Heart left ventricle (tissue), 16 donors: ENCODE measurements around the gene RELB. TPM values are rescaled to one million over a fixed set of nuclear protein-coding genes. Genes with fewer than 3 reads are reported as not detected.
A peak's percentile ranks its signal among the peaks of the same experiment; 100 is the strongest.

Experiments
- ATAC-seq, 4 donors: fragments of 200-7000 bp; cut with Tn5 transposase; one replicate each; pipeline ENCODE4 v1.9.1; 2020 to 2022; ENCODE audit warnings: moderate library complexity in 4 of 4, mild to moderate bottlenecking in 3 of 4, moderate number of reproducible peaks in 1 of 4
- DNase-seq, 5 donors: peaks; one replicate each; pipeline ENCODE4 v3.0.0-alpha.2; 2020
- H3K27ac ChIP-seq, 12 donors: fragments of 200-600 bp; sonication (generic) in 4 of 12; one replicate each; pipeline versions ENCODE4 v1.5.0 to v1.8.0; 2016 to 2022; ENCODE audit warnings: mild to moderate bottlenecking in 2 of 12
- H3K27me3 ChIP-seq, 9 donors: fragments of 200-600 bp; sonication (generic) in 2 of 9; one replicate each; pipeline versions ENCODE4 v1.5.1 to v1.8.0; 2016 to 2022; ENCODE audit warnings: mild to moderate bottlenecking in 3 of 9
- H3K36me3 ChIP-seq, 9 donors: fragments of 200-600 bp; sonication (generic) in 2 of 9; one replicate each; pipeline versions ENCODE4 v1.5.0 to v1.8.0; 2018 to 2022; ENCODE audit warnings: mild to moderate bottlenecking in 2 of 9
- H3K4me1 ChIP-seq, 12 donors: fragments of 200-600 bp; sonication (generic) in 4 of 12; one replicate each; pipeline versions ENCODE4 v1.5.0 to v1.8.0; 2016 to 2022; ENCODE audit warnings: mild to moderate bottlenecking in 3 of 12
- H3K4me3 ChIP-seq, 12 donors: fragments of 200-600 bp; sonication (generic) in 4 of 12; one replicate each; pipeline versions ENCODE4 v1.5.0 to v1.8.0; 2017 to 2022; ENCODE audit warnings: mild to moderate bottlenecking in 9 of 12, moderate library complexity in 4 of 12
- H3K9me3 ChIP-seq, 12 donors: fragments of 200-600 bp; sonication (generic) in 4 of 12; one replicate each; pipeline versions ENCODE4 v1.5.0 to v1.8.0; 2016 to 2022; ENCODE audit warnings: mild to moderate bottlenecking in 1 of 12
- CTCF ChIP-seq, 12 donors: fragments of 200-600 bp; sonication (generic) in 4 of 12; IDR thresholded peaks; one replicate each; pipeline versions ENCODE4 v1.5.0 to v1.8.0; 2018 to 2022; ENCODE audit warnings: antibody characterized with exemption in 12 of 12, mild to moderate bottlenecking in 5 of 12
- POLR2A ChIP-seq, 2 donors: fragments of 450-650 bp; IDR thresholded peaks; one replicate each; pipeline ENCODE4 v1.6.1; 2017; ENCODE audit warnings: antibody characterized with exemption in 2 of 2, mild to moderate bottlenecking in 2 of 2, moderate library complexity in 2 of 2
- WGBS, 4 donors: extraction: QIAGEN DNeasy Blood & Tissue Kit in 2 of 4; methylation state at CpG; one replicate each; pipeline versions ENCODE4 v1.1.5 to v1.1.7; 2013 to 2018; 5-methylcytosine and 5-hydroxymethylcytosine counted together
- intact Hi-C, 10 donors: fragments of 100-400 bp; cut with DNase I; formaldehyde crosslinking; loops; one replicate each; pipeline versions ENCODE4 v1.11.1 to v1.14.2; 2022
- polyA plus RNA-seq, 2 donors: library from polyadenylated mRNA; stranded (reverse); fragments of 200-250 nt; gene quantifications; one replicate each; pipeline ENCODE4 v1.2.3, GENCODE V29; 2013
- total RNA-seq, 9 donors: library from RNA; depleted of rRNA in 2 of 9; stranded (reverse); fragments of >200 nt in 2 of 9; fragmentation: NEBNext Ultra II Directional in 3 of 9; extraction: Animal tissue kit (Norgen Biotek cat#: 25700) in 3 of 9; gene quantifications; one replicate each; pipeline versions ENCODE4 v1.1.0 to v1.2.4, GENCODE V29; 2016 to 2023
- donor health status: ischemic (EF 13 %, LVEDD 7.1; RV severe dilation, severe dysfunction).
- donor health status: healthy with polysubstance abuse.
- donor health status: DM: no; HTN: yes; CAD: no.
- donor health status: DM: no; HTN: no; CAD: no.
- donor health status: ischemic (EF 25% LVEDD 6.9; RV normal size, moderate dysfunction).
- donor health status: ischemic (EF 25% LVEDD 5.7; RV mildly dilated, moderate dysfunction).
- donor health status: healthy.
- donor health status: DM: yes; HTN: yes; CAD: no.
- donor health status: ischemic (EF 35%, LVEDD 5.7; RV mildly dilated, moderate dysfunction).
- donor health status: nonischemic (EF 11% LVEDD 7.7; RV severe dilation, severe dysfunction).
- donor health status: DM: yes; HTN: yes; CAD: no.
- donor health status: PGD.
- donor health status: ischemic (EF 29% LVEDD 5.4; RV normal size, mild dysfunction).
- donor health status: nonischemic (EF 23%, LVEDD 6.1; RV moderate dilation, normal function).

The RELB gene
- total and polyA plus RNA-seq, 11 donors, result 1.6 to 23.2 (median 6.7) TPM

GRCh38 chr19:45063851-45064801 lies 62.9 kb downstream of the RELB start:
- no peaks in the 10 kb centered on the region for H3K27me3 ChIP-seq
- peaks cover 6 to 100% (median 98%) of the 10 kb centered on the region in 9 donors for H3K36me3 ChIP-seq
- no peak overlapping the region for H3K27ac ChIP-seq
- H3K9me3 ChIP-seq, result no peaks in the 10 kb centered on the region
- no peaks in the 10 kb centered on the region for H3K4me1 ChIP-seq
- no peak overlapping the region for H3K4me3 ChIP-seq
- 96 to 98% (median 96%) methylated on average over 84 to 85 of the region's 85 CpGs for whole genome bisulfite sequencing, 4 donors
- no peak for TF ChIP-seq POLR2A (IDR thresholded peaks at IDR 0.05)
- no peak for TF ChIP-seq CTCF (IDR thresholded peaks at IDR 0.05)
- DNase-seq, result peak in 1 of 5 donors; percentile 50
- intact Hi-C loops, result no loop called here
- ATAC-seq, result no peak

GRCh38 chr19:45066921-45067661 lies 65.8 kb downstream of the RELB start:
- H3K27me3 ChIP-seq, result no peaks in the 10 kb centered on the region
- H3K4me3 ChIP-seq, result no peak overlapping the region
- H3K9me3 ChIP-seq, result no peaks in the 10 kb centered on the region
- DNase-seq (peak in 1 of 5 donors; percentile 42), ATAC-seq (no peak)
- H3K4me1 ChIP-seq, result no peaks in the 10 kb centered on the region
- TF ChIP-seq CTCF (IDR thresholded peaks at IDR 0.05) (no peak), POLR2A (IDR thresholded peaks at IDR 0.05) (no peak)
- intact Hi-C loops, result no loop called here
- H3K36me3 ChIP-seq, result peaks cover 0 to 100% (median 94%) of the 10 kb centered on the region in 9 donors
- H3K27ac ChIP-seq, result no peak overlapping the region
- 88 to 92% (median 92%) methylated on average over 26 to 38 of the region's 38 CpGs for WGBS, 4 donors

GRCh38 chr19:45068041-45068440 lies 66.8 kb downstream of the RELB start:
- no peak overlapping the region for H3K27ac ChIP-seq
- H3K4me1 ChIP-seq, result no peaks in the 10 kb centered on the region
- DNase-seq (no peak), ATAC-seq (no peak)
- intact Hi-C loops, result no loop called here
- no peaks in the 10 kb centered on the region for H3K27me3 ChIP-seq
- H3K4me3 ChIP-seq, result no peak overlapping the region
- H3K9me3 ChIP-seq, result no peaks in the 10 kb centered on the region
- peaks cover 0 to 99% (median 84%) of the 10 kb centered on the region in 9 donors for H3K36me3 ChIP-seq
- WGBS, 4 donors, result 79 to 95% (median 89%) methylated on average over 6 to 9 of the region's 10 CpGs
- TF ChIP-seq CTCF (IDR thresholded peaks at IDR 0.05) (no peak), POLR2A (IDR thresholded peaks at IDR 0.05) (no peak)

- no peaks in the 10 kb centered on the region for H3K27me3 ChIP-seq
- WGBS, 4 donors, result 69 to 78% (median 73%) methylated on average over 13 of the region's 13 CpGs
- DNase-seq, result peak in 1 of 5 donors; percentile 52
- intact Hi-C loops, result no loop called here
- H3K36me3 ChIP-seq, result peaks cover 0 to 89% (median 74%) of the 10 kb centered on the region in 9 donors
- no peaks in the 10 kb centered on the region for H3K9me3 ChIP-seq
- TF ChIP-seq POLR2A (IDR thresholded peaks at IDR 0.05) (no peak), CTCF (IDR thresholded peaks at IDR 0.05) (no peak)
- no peak overlapping the region for H3K4me3 ChIP-seq
- no peak overlapping the region for H3K27ac ChIP-seq
- H3K4me1 ChIP-seq, result no peaks in the 10 kb centered on the region
- peak in 3 of 4 donors; percentile 23 to 44 (median 43) for ATAC-seq
These were observed 67.8 kb downstream of the RELB start for GRCh38 chr19:45069056-45069455.
